Transverse colon (tissue), 3 donors: Measurements from ENCODE around the gene COA4.

ENCODE experiments used
- EP300 ChIP-seq: sonication (generic); formaldehyde crosslinking; IDR thresholded peaks from one replicate; pipeline ENCODE4 v1.6.1; 2017; ENCODE audit warnings: antibody characterized with exemption, low read depth
- POLR2A ChIP-seq: fragments of 450-650 bp; IDR thresholded peaks from one replicate; pipeline ENCODE4 v1.6.1; 2016; ENCODE audit warnings: antibody characterized with exemption, mild to moderate bottlenecking, moderate library complexity
- TF ChIP-seq, protein P1 (sequence below), 5 experiments: fragments of 200-600 bp in 3 of 5; fragments of 450-650 bp in 2 of 5; sonication (generic) in 3 of 5; IDR thresholded peaks; 1 replicate in 2 of 5; 2 replicates in 3 of 5; pipeline ENCODE4 v1.5.1; 2016 to 2017; ENCODE audit warnings: antibody characterized with exemption in 5 of 5, inconsistent platforms in 3 of 5, mild to moderate bottlenecking in 2 of 5, moderate library complexity in 1 of 5

- TF ChIP-seq, protein P1, sequence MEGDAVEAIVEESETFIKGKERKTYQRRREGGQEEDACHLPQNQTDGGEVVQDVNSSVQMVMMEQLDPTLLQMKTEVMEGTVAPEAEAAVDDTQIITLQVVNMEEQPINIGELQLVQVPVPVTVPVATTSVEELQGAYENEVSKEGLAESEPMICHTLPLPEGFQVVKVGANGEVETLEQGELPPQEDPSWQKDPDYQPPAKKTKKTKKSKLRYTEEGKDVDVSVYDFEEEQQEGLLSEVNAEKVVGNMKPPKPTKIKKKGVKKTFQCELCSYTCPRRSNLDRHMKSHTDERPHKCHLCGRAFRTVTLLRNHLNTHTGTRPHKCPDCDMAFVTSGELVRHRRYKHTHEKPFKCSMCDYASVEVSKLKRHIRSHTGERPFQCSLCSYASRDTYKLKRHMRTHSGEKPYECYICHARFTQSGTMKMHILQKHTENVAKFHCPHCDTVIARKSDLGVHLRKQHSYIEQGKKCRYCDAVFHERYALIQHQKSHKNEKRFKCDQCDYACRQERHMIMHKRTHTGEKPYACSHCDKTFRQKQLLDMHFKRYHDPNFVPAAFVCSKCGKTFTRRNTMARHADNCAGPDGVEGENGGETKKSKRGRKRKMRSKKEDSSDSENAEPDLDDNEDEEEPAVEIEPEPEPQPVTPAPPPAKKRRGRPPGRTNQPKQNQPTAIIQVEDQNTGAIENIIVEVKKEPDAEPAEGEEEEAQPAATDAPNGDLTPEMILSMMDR (IDR thresholded peaks at IDR 0.05): no peak
- TF ChIP-seq EP300 (no peak), POLR2A (no peak)
Observed at GRCh38 chr11:73859671-73860070, 17.0 kb downstream of the COA4 start.
